OCI-LY1 (cell line): Measurements from ENCODE around the gene FRMD3.

ENCODE experiments used
- CTCF ChIP-seq: fragments of 200-600 bp; sonication (generic), shearing (Covaris generic); IDR thresholded peaks from 2 replicates; pipeline ENCODE4 v1.5.1; 2017; ENCODE audit warnings: mild to moderate bottlenecking, antibody characterized with exemption, low read length, moderate library complexity, mixed read lengths
- EZH2 ChIP-seq: fragments of 200-600 bp; sonication (generic), shearing (Covaris generic); IDR thresholded peaks from 2 replicates; pipeline ENCODE4 v1.8.0; 2017; ENCODE audit warnings: borderline replicate concordance, mixed run types, mild to moderate bottlenecking, antibody characterized with exemption, low read length, moderate library complexity, mixed read lengths

GRCh38 chr9:83280268-83280667, 257.9 kb downstream of the FRMD3 start:
- no peak for TF ChIP-seq CTCF
- TF ChIP-seq EZH2, result no peak
